Measurements from ENCODE around the gene PYCARD.

GRCh38 chr16:31184888-31185287 lies 17.7 kb downstream of the PYCARD start:
- TF ChIP-seq CTCF (IDR thresholded peaks at IDR 0.05; ENCODE audit: borderline replicate concordance, extremely low read depth, low read length, poor library complexity, severe bottlenecking) (no peak), EZH2 (IDR thresholded peaks at IDR 0.05; ENCODE audit: borderline replicate concordance, low read depth, low read length, severe bottlenecking) (no peak)

All from DND-41 (cell line).